ENCODE data around the gene MTUS2. TPM values are rescaled to one million over a fixed set of nuclear protein-coding genes. Genes with fewer than 3 reads are reported as not detected.

The MTUS2 gene
- total RNA-seq, 4 donors from 2014 or later, result 0.08 to 0.57 TPM; not detected in 2

GRCh38 chr13:29022968-29023367 is 202.8 kb downstream of the MTUS2 start:
- 74 to 78% methylated on average over 3 of the region's 3 CpGs for WGBS, 2 donors
- Histone ChIP-seq H3K4me1 (no peaks in the 10 kb centered on the region), H3K9me3 (peaks cover 0 to 4% (median 0%) of the 10 kb centered on the region in 3 donors), H3K36me3 (no peaks in the 10 kb centered on the region), H3K4me3 (no peak overlapping the region), H3K27me3 (no peaks in the 10 kb centered on the region), H3K27ac (no peak overlapping the region)
- no peak for DNase-seq
- intact Hi-C loops (cut with DNase I), result no loop called here
- no peak for TF ChIP-seq CTCF (IDR thresholded peaks at IDR 0.05)
- no peak for TF ChIP-seq POLR2A (IDR thresholded peaks at IDR 0.05)

GRCh38 chr13:29024783-29025182 is 204.6 kb downstream of the MTUS2 start:
- 69 to 75% methylated on average over 6 to 8 of the region's 8 CpGs for WGBS, 2 donors
- no peak overlapping the region for H3K4me3 ChIP-seq
- H3K4me1 ChIP-seq, result no peaks in the 10 kb centered on the region
- peaks cover 0 to 4% (median 0%) of the 10 kb centered on the region in 3 donors for H3K9me3 ChIP-seq
- no peaks in the 10 kb centered on the region for H3K27me3 ChIP-seq
- no peak overlapping the region for H3K27ac ChIP-seq
- intact Hi-C loops (cut with DNase I), result no loop called here
- H3K36me3 ChIP-seq, result no peaks in the 10 kb centered on the region
- DNase-seq, result no peak
- TF ChIP-seq CTCF (IDR thresholded peaks at IDR 0.05) (no peak), POLR2A (IDR thresholded peaks at IDR 0.05) (no peak)

GRCh38 chr13:29028868-29029267 is 208.7 kb downstream of the MTUS2 start:
- Histone ChIP-seq H3K36me3 (no peaks in the 10 kb centered on the region), H3K9me3 (peaks cover 0 to 4% (median 0%) of the 10 kb centered on the region in 3 donors), H3K4me1 (no peaks in the 10 kb centered on the region), H3K27me3 (no peaks in the 10 kb centered on the region), H3K27ac (no peak overlapping the region), H3K4me3 (no peak overlapping the region)
- no peak for DNase-seq
- TF ChIP-seq POLR2A (IDR thresholded peaks at IDR 0.05) (no peak), CTCF (IDR thresholded peaks at IDR 0.05) (no peak)
- intact Hi-C loops (cut with DNase I), result no loop called here
- WGBS, 2 donors, result 69 to 82% methylated on average over 5 of the region's 5 CpGs

GRCh38 chr13:29038700-29039099 is 218.6 kb downstream of the MTUS2 start:
- Histone ChIP-seq H3K4me1 (no peaks in the 10 kb centered on the region), H3K27me3 (no peaks in the 10 kb centered on the region), H3K9me3 (no peaks in the 10 kb centered on the region), H3K36me3 (no peaks in the 10 kb centered on the region), H3K4me3 (no peak overlapping the region), H3K27ac (no peak overlapping the region)
- TF ChIP-seq CTCF (IDR thresholded peaks at IDR 0.05), result no peak
- TF ChIP-seq POLR2A (IDR thresholded peaks at IDR 0.05), result no peak
- DNase-seq, result no peak
- 80% methylated on average over 1 of the region's 11 CpGs; no CpG with 5 or more reads in 1 of the 2 donors for WGBS, 2 donors
- intact Hi-C loops (cut with DNase I), result no loop called here

- DNase-seq, result no peak
- H3K27ac ChIP-seq, result no peak overlapping the region
- no peak overlapping the region for H3K4me3 ChIP-seq
- intact Hi-C loops (cut with DNase I), result no loop called here
- H3K4me1 ChIP-seq, result no peaks in the 10 kb centered on the region
- H3K27me3 ChIP-seq, result no peaks in the 10 kb centered on the region
- 50 to 84% methylated on average over 5 to 13 of the region's 18 CpGs for WGBS, 2 donors
- H3K36me3 ChIP-seq, result no peaks in the 10 kb centered on the region
- no peak for TF ChIP-seq POLR2A (IDR thresholded peaks at IDR 0.05)
- TF ChIP-seq CTCF (IDR thresholded peaks at IDR 0.05), result no peak
- peaks cover 0 to 3% (median under 1%) of the 10 kb centered on the region in 3 donors for H3K9me3 ChIP-seq
Measured at GRCh38 chr13:29039212-29039611, 219.1 kb downstream of the MTUS2 start.
